ES-I3 (cell line): ENCODE measurements around the gene PI16.

ENCODE experiments used
- H3K36me3 ChIP-seq: 2 replicates; pipeline ENCODE4 v1.6.1; 2013; ENCODE audit warnings: mild to moderate bottlenecking, low read length, control low read depth, moderate library complexity; ENCODE audit not compliant: insufficient read depth
- H3K4me1 ChIP-seq: 2 replicates; pipeline ENCODE4 v1.6.1; 2013; ENCODE audit warnings: mild to moderate bottlenecking, control low read depth, low read length; ENCODE audit not compliant: insufficient read depth
- H3K9ac ChIP-seq: 2 replicates; pipeline ENCODE4 v1.6.1; 2013; ENCODE audit warnings: low read depth, mild to moderate bottlenecking, low read length, moderate library complexity
- H3K9me3 ChIP-seq: 2 replicates; pipeline ENCODE4 v1.6.1; 2013; ENCODE audit warnings: mild to moderate bottlenecking, low read length, moderate library complexity; ENCODE audit not compliant: control insufficient read depth, insufficient read depth

PI16 gene

GRCh38 chr6:36957773-36958271, 3.3 kb downstream of the PI16 start:
- Histone ChIP-seq H3K36me3 (no peaks in the 10 kb centered on the region), H3K9me3 (no peaks in the 10 kb centered on the region), H3K4me1 (peaks cover 8% of the 10 kb centered on the region), H3K9ac (no peak overlapping the region)

- Histone ChIP-seq H3K9me3 (no peaks in the 10 kb centered on the region), H3K36me3 (no peaks in the 10 kb centered on the region), H3K9ac (no peak overlapping the region), H3K4me1 (peaks cover 10% of the 10 kb centered on the region)
These were observed 4.4 kb downstream of the PI16 start for GRCh38 chr6:36958775-36959554.

GRCh38 chr6:36959555-36960250, 5.2 kb downstream of the PI16 start:
- H3K9me3 ChIP-seq = no peaks in the 10 kb centered on the region
- no peak overlapping the region for H3K9ac ChIP-seq
- H3K36me3 ChIP-seq = no peaks in the 10 kb centered on the region
- H3K4me1 ChIP-seq = peaks cover 15% of the 10 kb centered on the region

GRCh38 chr6:36961441-36962435, 7.2 kb downstream of the PI16 start:
- Histone ChIP-seq H3K9ac (no peak overlapping the region), H3K4me1 (peaks cover 15% of the 10 kb centered on the region), H3K9me3 (no peaks in the 10 kb centered on the region), H3K36me3 (no peaks in the 10 kb centered on the region)

GRCh38 chr6:36962874-36963273, 8.3 kb downstream of the PI16 start:
- H3K4me1 ChIP-seq = peaks cover 15% of the 10 kb centered on the region
- H3K9ac ChIP-seq = no peak overlapping the region
- H3K9me3 ChIP-seq = no peaks in the 10 kb centered on the region
- no peaks in the 10 kb centered on the region for H3K36me3 ChIP-seq

GRCh38 chr6:36963451-36964290, 9.1 kb downstream of the PI16 start:
- H3K4me1 ChIP-seq = peaks cover 15% of the 10 kb centered on the region
- H3K9ac ChIP-seq = no peak overlapping the region
- H3K36me3 ChIP-seq = no peaks in the 10 kb centered on the region
- H3K9me3 ChIP-seq = no peaks in the 10 kb centered on the region

GRCh38 chr6:36964349-36964748, 9.8 kb downstream of the PI16 start:
- Histone ChIP-seq H3K4me1 (peaks cover 15% of the 10 kb centered on the region), H3K36me3 (peaks cover 6% of the 10 kb centered on the region), H3K9ac (no peak overlapping the region), H3K9me3 (no peaks in the 10 kb centered on the region)

GRCh38 chr6:36964908-36965307, 10.4 kb downstream of the PI16 start:
- Histone ChIP-seq H3K36me3 (peaks cover 11% of the 10 kb centered on the region), H3K9ac (no peak overlapping the region), H3K4me1 (peaks cover 15% of the 10 kb centered on the region), H3K9me3 (no peaks in the 10 kb centered on the region)

- H3K36me3 ChIP-seq = peaks cover 31% of the 10 kb centered on the region
These were observed 12.8 kb downstream of the PI16 start for GRCh38 chr6:36967301-36967700.

GRCh38 chr6:36967757-36968156, 13.2 kb downstream of the PI16 start:
- Histone ChIP-seq H3K9me3 (no peaks in the 10 kb centered on the region), H3K9ac (no peak overlapping the region), H3K36me3 (peaks cover 31% of the 10 kb centered on the region), H3K4me1 (peaks cover 12% of the 10 kb centered on the region)

More at GRCh38 chr6:36967301-36967700, 12.8 kb downstream of the PI16 start:
- H3K9ac ChIP-seq = no peak overlapping the region
- H3K4me1 ChIP-seq = peaks cover 12% of the 10 kb centered on the region
- no peaks in the 10 kb centered on the region for H3K9me3 ChIP-seq

GRCh38 chr6:36968266-36968977, 13.9 kb downstream of the PI16 start:
- Histone ChIP-seq H3K9ac (no peak overlapping the region), H3K36me3 (peaks cover 31% of the 10 kb centered on the region), H3K4me1 (peaks cover 9% of the 10 kb centered on the region), H3K9me3 (no peaks in the 10 kb centered on the region)

- Histone ChIP-seq H3K36me3 (peaks cover 38% of the 10 kb centered on the region), H3K9me3 (no peaks in the 10 kb centered on the region), H3K4me1 (peaks cover 3% of the 10 kb centered on the region; the same call in 1 of the 2 replicates), H3K9ac (no peak overlapping the region)
These were observed 14.7 kb downstream of the PI16 start for GRCh38 chr6:36969240-36969691.
